Measurements from ENCODE around the gene NUP133. TPM values are rescaled to one million over a fixed set of nuclear protein-coding genes. Genes with fewer than 3 reads are reported as not detected.

The NUP133 gene
- total RNA-seq, 1 donor from 2014 or later = 9.3 TPM

- TF ChIP-seq CTCF (IDR thresholded peaks at IDR 0.05) = no peak
- no peak for DNase-seq (ENCODE audit: low spot score in 2 of 2)
- no peak overlapping the region for H3K4me3 ChIP-seq
- no peaks in the 10 kb centered on the region for H3K27me3 ChIP-seq
- intact Hi-C loops (cut with DNase I) = loop anchor here (2.0 kb wide), 1 partner anchor 69 kb away; the partner anchor contains the start of gene CCSAP
- H3K9me3 ChIP-seq = no peaks in the 10 kb centered on the region
- H3K4me1 ChIP-seq = peaks cover 14 to 35% of the 10 kb centered on the region in 2 donors
- H3K36me3 ChIP-seq = no peaks in the 10 kb centered on the region
- H3K27ac ChIP-seq = peak overlapping the region; percentile 43 to 67
Measured at GRCh38 chr1:229411434-229412055, 96.6 kb downstream of the NUP133 start.

GRCh38 chr1:229410692-229411433 lies 97.3 kb downstream of the NUP133 start:
- Histone ChIP-seq H3K9me3 (no peaks in the 10 kb centered on the region), H3K36me3 (no peaks in the 10 kb centered on the region), H3K27me3 (no peaks in the 10 kb centered on the region), H3K27ac (peak overlapping the region; percentile 67 to 78), H3K4me1 (peaks cover 14 to 35% of the 10 kb centered on the region in 2 donors), H3K4me3 (peak overlapping the region in 1 of 2 donors; percentile 38)
- no peak for TF ChIP-seq CTCF (IDR thresholded peaks at IDR 0.05)
- intact Hi-C loops (cut with DNase I) = loop anchor here (2.0 kb wide), 1 partner anchor 68 kb away; the partner anchor contains the start of gene CCSAP
- DNase-seq (ENCODE audit: low spot score in 2 of 2) = peak; percentile 47 to 83

- no peaks in the 10 kb centered on the region for H3K27me3 ChIP-seq
- intact Hi-C loops (cut with DNase I) = loop anchor here (2.0 kb wide), 1 partner anchor 68 kb away; the partner anchor contains the start of gene CCSAP
- no peak for TF ChIP-seq CTCF (IDR thresholded peaks at IDR 0.05)
- peak overlapping the region; percentile 67 to 78 for H3K27ac ChIP-seq
- no peaks in the 10 kb centered on the region for H3K9me3 ChIP-seq
- no peaks in the 10 kb centered on the region for H3K36me3 ChIP-seq
- DNase-seq (ENCODE audit: low spot score in 2 of 2) = no peak
- peak overlapping the region in 1 of 2 donors; percentile 38 for H3K4me3 ChIP-seq
- H3K4me1 ChIP-seq = peaks cover 14 to 35% of the 10 kb centered on the region in 2 donors
Measured at GRCh38 chr1:229410370-229410691, 97.8 kb downstream of the NUP133 start.

- Histone ChIP-seq H3K27ac (peak overlapping the region; percentile 67 to 78), H3K4me3 (peak overlapping the region in 1 of 2 donors; percentile 38), H3K4me1 (peaks cover 14 to 35% of the 10 kb centered on the region in 2 donors), H3K36me3 (no peaks in the 10 kb centered on the region), H3K9me3 (no peaks in the 10 kb centered on the region), H3K27me3 (no peaks in the 10 kb centered on the region)
- TF ChIP-seq CTCF (IDR thresholded peaks at IDR 0.05) = no peak
- no peak for DNase-seq (ENCODE audit: low spot score in 2 of 2)
- intact Hi-C loops (cut with DNase I) = loop anchor here (2.0 kb wide), 1 partner anchor 67 kb away; the partner anchor contains the start of gene CCSAP
Measured at GRCh38 chr1:229409616-229410369, 98.3 kb downstream of the NUP133 start.

GRCh38 chr1:229408458-229409037 lies 99.6 kb downstream of the NUP133 start:
- Histone ChIP-seq H3K4me1 (peaks cover 14 to 35% of the 10 kb centered on the region in 2 donors), H3K36me3 (no peaks in the 10 kb centered on the region), H3K27me3 (no peaks in the 10 kb centered on the region), H3K9me3 (no peaks in the 10 kb centered on the region), H3K27ac (no peak overlapping the region), H3K4me3 (no peak overlapping the region)
- no peak for TF ChIP-seq CTCF (IDR thresholded peaks at IDR 0.05)
- no peak for DNase-seq (ENCODE audit: low spot score in 2 of 2)
- intact Hi-C loops (cut with DNase I) = no loop called here
